NB4 (cell line): ENCODE results near the gene KCNK15.

Source experiments
- DNase-seq: peaks from one replicate; pipeline ENCODE4 v3.0.0; 2010; ENCODE audit warnings: low read depth
- H3K4me3 ChIP-seq: one replicate; pipeline ENCODE4 v1.5.1; 2011; ENCODE audit warnings: mild to moderate bottlenecking, low read depth, low read length, moderate library complexity
- MYC ChIP-seq: IDR thresholded peaks from 2 replicates; pipeline ENCODE4 v1.6.1; 2011; ENCODE audit warnings: low read depth, low read length
- POLR2A ChIP-seq: IDR thresholded peaks from 2 replicates; pipeline ENCODE4 v1.6.1; 2011; ENCODE audit warnings: mild to moderate bottlenecking; ENCODE audit not compliant: insufficient read length; ENCODE audit errors: extremely low read depth
- TF ChIP-seq, protein P1 (sequence below): IDR thresholded peaks from one replicate; pipeline ENCODE4 v1.5.1; 2012; ENCODE audit warnings: low read depth, low read length
- TF ChIP-seq, protein P2 (sequence below): IDR thresholded peaks from 2 replicates; pipeline ENCODE4 v1.6.1; 2011; ENCODE audit warnings: low read depth, low read length

KCNK15 gene

DNA sequence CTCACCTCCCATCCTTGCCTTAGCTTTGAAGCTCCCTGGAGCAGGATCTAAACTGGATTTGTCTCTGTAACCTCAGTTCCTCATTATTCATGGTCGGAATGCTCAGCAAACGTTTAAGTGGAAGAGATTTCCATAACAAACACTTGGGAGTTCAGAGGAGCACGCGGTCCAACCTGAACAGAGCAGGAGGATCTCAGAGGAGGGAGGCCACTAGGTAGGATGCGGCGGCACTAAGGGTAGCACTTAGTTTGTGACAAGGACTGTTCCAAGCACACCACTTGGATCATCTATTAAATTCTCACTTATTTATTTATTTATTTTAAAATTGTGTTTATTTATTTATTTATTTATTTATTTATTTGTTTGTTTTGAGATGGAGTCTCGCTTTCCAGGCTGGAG lies 43.8 kb upstream of the KCNK15 start:
- DNase-seq, result no peak
- TF ChIP-seq, protein P1, sequence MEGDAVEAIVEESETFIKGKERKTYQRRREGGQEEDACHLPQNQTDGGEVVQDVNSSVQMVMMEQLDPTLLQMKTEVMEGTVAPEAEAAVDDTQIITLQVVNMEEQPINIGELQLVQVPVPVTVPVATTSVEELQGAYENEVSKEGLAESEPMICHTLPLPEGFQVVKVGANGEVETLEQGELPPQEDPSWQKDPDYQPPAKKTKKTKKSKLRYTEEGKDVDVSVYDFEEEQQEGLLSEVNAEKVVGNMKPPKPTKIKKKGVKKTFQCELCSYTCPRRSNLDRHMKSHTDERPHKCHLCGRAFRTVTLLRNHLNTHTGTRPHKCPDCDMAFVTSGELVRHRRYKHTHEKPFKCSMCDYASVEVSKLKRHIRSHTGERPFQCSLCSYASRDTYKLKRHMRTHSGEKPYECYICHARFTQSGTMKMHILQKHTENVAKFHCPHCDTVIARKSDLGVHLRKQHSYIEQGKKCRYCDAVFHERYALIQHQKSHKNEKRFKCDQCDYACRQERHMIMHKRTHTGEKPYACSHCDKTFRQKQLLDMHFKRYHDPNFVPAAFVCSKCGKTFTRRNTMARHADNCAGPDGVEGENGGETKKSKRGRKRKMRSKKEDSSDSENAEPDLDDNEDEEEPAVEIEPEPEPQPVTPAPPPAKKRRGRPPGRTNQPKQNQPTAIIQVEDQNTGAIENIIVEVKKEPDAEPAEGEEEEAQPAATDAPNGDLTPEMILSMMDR, result no peak
- TF ChIP-seq, protein P2, sequence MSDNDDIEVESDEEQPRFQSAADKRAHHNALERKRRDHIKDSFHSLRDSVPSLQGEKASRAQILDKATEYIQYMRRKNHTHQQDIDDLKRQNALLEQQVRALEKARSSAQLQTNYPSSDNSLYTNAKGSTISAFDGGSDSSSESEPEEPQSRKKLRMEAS, result no peak
- no peak for TF ChIP-seq MYC
- TF ChIP-seq POLR2A, result no peak

DNA sequence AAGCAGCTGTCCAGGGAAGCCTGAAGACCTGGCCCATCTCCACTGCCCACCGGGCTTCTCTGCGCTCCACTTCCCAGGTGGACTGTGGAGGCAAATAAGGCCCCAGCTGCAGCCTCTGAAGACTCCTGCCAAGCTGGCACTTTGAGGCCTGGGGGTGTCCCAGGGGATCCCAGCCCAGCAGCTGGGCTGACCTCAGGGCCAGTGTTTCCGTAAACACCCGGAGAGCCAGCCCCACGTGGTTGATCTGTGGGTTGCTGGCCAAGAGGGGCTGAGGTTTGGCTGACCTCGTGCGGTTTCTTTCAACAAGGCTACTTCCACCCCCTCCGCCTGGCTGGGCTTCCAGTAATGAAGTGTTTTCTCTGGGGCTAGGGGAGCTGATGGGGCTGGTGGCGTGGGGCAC lies 42.9 kb upstream of the KCNK15 start:
- H3K4me3 ChIP-seq, result no peak overlapping the region
- TF ChIP-seq POLR2A (no peak), MYC (peak; percentile 95)
- TF ChIP-seq, protein P1, result no peak
- TF ChIP-seq, protein P2, result peak; percentile 100
- DNase-seq, result peak; percentile 93

More for the DNA sequence above, 43.8 kb upstream of the KCNK15 start:
- no peak overlapping the region for H3K4me3 ChIP-seq

DNA sequence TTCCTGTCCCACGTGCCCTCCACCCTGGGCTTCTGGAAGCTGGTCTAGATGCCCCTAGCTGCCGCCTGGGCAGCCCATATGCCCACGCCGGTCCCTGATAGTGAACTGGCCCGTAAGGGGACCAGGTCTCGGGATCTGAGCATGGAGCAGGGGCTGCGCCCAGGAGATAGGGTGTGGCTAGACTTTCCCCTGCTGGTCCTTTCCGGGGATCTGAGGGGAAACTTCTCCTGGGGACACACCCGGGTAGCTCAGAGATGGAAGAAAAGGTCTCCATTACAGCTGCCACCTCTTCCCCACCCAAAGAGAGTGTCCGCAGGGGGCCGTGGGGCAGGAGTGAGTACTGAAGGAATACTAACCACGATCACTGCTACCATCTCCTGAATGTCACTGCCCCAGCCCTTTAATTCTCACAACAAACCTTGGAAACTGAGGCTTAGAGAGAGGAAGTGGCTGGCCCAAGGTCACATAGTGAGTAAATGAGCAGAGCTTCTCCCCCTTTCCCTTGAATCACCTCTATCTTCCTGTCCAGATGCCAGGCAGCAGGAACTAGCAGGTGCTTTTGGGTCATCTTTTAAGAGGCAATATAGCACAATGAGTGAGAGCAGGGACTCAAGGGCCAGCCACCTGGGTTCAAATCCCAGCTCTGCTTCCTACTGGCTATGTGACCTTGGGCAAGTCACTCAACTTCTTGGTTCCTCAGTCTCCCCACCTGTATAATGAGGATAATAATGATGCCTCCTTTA lies 42.3 kb upstream of the KCNK15 start:
- DNase-seq, result no peak
- H3K4me3 ChIP-seq, result no peak overlapping the region
- no peak for TF ChIP-seq POLR2A
- TF ChIP-seq, protein P1, result no peak
- TF ChIP-seq MYC, result no peak
- TF ChIP-seq, protein P2, result no peak

DNA sequence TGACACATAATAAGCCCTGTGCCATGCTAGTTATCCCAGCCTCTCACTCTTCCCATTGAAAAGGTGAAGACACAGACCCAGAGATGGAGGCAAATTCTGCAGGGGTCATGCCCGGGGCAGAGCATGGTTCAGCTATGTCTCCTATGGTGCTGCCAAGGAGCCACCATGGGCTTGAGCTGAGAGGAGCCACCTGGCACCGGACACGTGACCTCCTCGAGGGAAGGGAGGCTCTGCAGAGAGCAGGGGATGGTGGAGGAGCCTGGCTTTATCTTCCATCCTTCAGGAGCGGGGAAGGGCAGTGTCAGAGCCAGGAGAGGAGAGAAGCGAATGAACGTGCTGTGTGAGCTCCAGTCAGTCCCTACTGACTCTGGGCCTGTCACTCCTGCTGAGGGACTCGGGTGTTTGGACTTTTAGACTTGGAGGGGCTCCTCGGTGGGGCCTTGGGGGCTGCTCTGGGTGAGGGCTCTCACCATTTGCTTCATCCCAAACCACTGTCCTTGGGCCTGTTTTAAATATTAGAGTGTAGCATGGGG lies 41.6 kb upstream of the KCNK15 start:
- no peak overlapping the region for H3K4me3 ChIP-seq
- no peak for TF ChIP-seq POLR2A
- TF ChIP-seq MYC, result no peak
- TF ChIP-seq, protein P1, result no peak
- TF ChIP-seq, protein P2, result no peak
- no peak for DNase-seq

DNA sequence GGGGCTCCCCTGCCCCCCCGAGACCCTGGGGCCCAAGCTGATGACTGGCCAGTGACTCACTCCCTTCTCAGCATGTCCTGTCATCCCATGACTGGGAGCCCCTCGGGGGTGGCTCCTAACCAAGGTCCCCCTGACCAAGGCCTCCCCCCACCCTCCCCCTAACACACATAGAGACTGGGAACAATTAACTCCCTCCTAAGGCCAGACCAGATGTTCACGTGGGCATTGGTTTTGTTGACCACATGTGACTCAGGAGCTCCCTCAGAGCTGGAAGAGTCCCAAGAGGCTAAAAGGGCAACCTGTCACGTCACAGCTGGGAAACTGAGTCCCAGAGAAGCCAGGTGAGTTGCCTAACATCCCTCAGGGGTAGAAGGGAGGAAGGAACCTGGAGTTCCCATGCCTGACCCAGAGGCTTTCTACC lies 41.1 kb upstream of the KCNK15 start:
- no peak overlapping the region for H3K4me3 ChIP-seq
- no peak for TF ChIP-seq MYC
- TF ChIP-seq, protein P2, result peak; percentile 35
- peak; percentile 46 for DNase-seq

DNA sequence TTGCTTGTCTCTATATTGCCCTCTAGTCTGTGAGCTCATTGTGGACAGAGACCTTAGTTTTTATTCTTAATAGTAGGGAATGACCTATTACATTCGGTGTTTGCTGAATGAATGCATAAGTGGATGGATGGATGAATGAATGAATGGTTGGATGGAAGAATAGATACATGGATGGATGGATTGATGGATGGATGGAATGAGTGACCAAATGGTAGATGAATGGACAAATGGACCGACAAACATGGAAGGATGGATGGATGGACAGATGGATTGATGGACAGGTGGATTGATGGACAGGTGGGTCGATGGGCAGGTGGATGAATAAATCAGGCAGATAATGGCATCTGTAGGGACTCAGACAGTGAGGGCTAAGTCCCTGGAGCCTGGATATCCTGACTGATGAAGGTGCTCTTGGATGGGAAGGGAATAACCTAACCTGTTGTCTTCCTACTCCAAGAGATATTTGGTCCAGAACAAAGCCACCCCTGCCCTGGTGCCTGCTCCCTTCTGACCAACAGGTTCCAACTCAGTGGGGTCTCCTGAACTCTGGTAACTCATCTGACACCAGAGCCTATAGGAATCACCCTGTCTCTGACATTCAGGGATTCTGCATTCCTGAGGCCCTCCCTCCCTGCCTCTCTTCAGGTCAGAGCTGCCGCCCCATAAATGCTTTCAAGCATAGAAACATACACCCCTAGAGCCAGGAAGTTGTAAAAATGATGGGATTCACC lies 40.1 kb upstream of the KCNK15 start:
- TF ChIP-seq, protein P1, result no peak
- TF ChIP-seq POLR2A, result no peak
- TF ChIP-seq, protein P2, result no peak
- TF ChIP-seq MYC, result no peak
- no peak for DNase-seq
- no peak overlapping the region for H3K4me3 ChIP-seq
